B cell (primary cell): ENCODE data around the gene KIF26B. TPM values are rescaled to one million over a fixed set of nuclear protein-coding genes. Genes with fewer than 3 reads are reported as not detected.

Experiments
- ATAC-seq: fragments of 200-7000 bp; cut with Tn5 transposase; one replicate; pipeline ENCODE4 v1.10.0; 2021; ENCODE audit warnings: low read depth, mild to moderate bottlenecking, moderate number of reproducible peaks, moderate library complexity
- CTCF ChIA-PET: fragments of 350-600 bp; sonication (Branson Sonifier 250); formaldehyde crosslinking; loops from one replicate; lab custom pipeline; 2021; ENCODE audit warnings: antibody characterized with exemption, inconsistent platforms; lab: Charles Lee
- POLR2A ChIA-PET: fragments of 350-600 bp; sonication (Branson Sonifier 250); formaldehyde crosslinking; loops from one replicate; lab custom pipeline; 2021; ENCODE audit warnings: antibody characterized with exemption; lab: Charles Lee
- DNase-seq: peaks from one replicate; pipeline ENCODE4 v3.0.0; 2013
- H2AFZ ChIP-seq: 2 replicates; pipeline ENCODE4 v1.6.1; 2012; ENCODE audit warnings: mild to moderate bottlenecking, low read depth, low read length; ENCODE audit not compliant: insufficient read depth, poor library complexity, severe bottlenecking
- H3K27ac ChIP-seq, 2 donors: 1 replicate in 1 of 2; 2 replicates in 1 of 2; pipeline ENCODE4 v1.5.1; 2012 to 2013; ENCODE audit warnings: low read length in 2 of 2, mild to moderate bottlenecking in 2 of 2, moderate library complexity in 1 of 2
- H3K27me3 ChIP-seq, 4 experiments: fragments of 200-600 bp in 1 of 4; sonication (generic) in 1 of 4; replicated peaks in 1 of 4; 1 replicate in 2 of 4; 2 replicates in 2 of 4; pipeline versions ENCODE4 v1.6.1 to v1.7.0; 2013 to 2016; ENCODE audit warnings: low read length in 3 of 4, mild to moderate bottlenecking in 2 of 4, mixed read lengths in 1 of 4, moderate library complexity in 1 of 4; ENCODE audit not compliant: insufficient read depth in 4 of 4, control insufficient read depth in 3 of 4; ENCODE audit errors: control extremely low read depth in 1 of 4
- H3K36me3 ChIP-seq, 2 experiments: replicated peaks in 1 of 2; 1 replicate in 1 of 2; 2 replicates in 1 of 2; pipeline versions ENCODE4 v1.6.1 to v1.7.1; 2013; ENCODE audit warnings: low read length in 1 of 2; ENCODE audit not compliant: insufficient read depth in 2 of 2, control insufficient read depth in 1 of 2; ENCODE audit errors: control extremely low read depth in 1 of 2, extremely low read depth in 1 of 2
- H3K4me1 ChIP-seq, 2 donors: fragments of 200-600 bp in 1 of 2; sonication (generic) in 1 of 2; 1 replicate in 1 of 2; 2 replicates in 1 of 2; pipeline versions ENCODE4 v1.5.1 to v1.6.1; 2013 to 2017; ENCODE audit warnings: low read length in 2 of 2; ENCODE audit not compliant: control insufficient read depth in 2 of 2, insufficient read depth in 2 of 2
- H3K4me2 ChIP-seq: replicated peaks from 2 replicates; pipeline ENCODE3; 2012; ENCODE audit warnings: mild to moderate bottlenecking, low read depth, low read length; ENCODE audit not compliant: poor library complexity, severe bottlenecking
- H3K4me3 ChIP-seq, 5 experiments: fragments of 200-600 bp in 1 of 5; sonication (generic) in 1 of 5; 1 replicate in 3 of 5; 2 replicates in 2 of 5; pipeline versions ENCODE4 v1.5.1 to v1.7.0; 2011 to 2016; ENCODE audit warnings: low read length in 4 of 5, mild to moderate bottlenecking in 4 of 5, low read depth in 2 of 5, control low read depth in 1 of 5, moderate library complexity in 1 of 5; ENCODE audit not compliant: insufficient read depth in 1 of 5; ENCODE audit errors: control extremely low read depth in 1 of 5, extremely low read depth in 1 of 5
- H3K79me2 ChIP-seq: fragments of 200-600 bp; sonication (generic); one replicate; pipeline ENCODE4 v1.6.0; 2016; ENCODE audit warnings: low read length; ENCODE audit not compliant: control insufficient read depth, insufficient read depth
- H3K9ac ChIP-seq: fragments of 200-600 bp; sonication (generic); 2 replicates; pipeline ENCODE4 v1.6.1; 2017; ENCODE audit warnings: mild to moderate bottlenecking, low read length, moderate library complexity
- H3K9me3 ChIP-seq, 3 donors: one replicate each; pipeline versions ENCODE4 v1.6.1 to v1.7.1; 2013; ENCODE audit warnings: low read length in 2 of 3; ENCODE audit not compliant: control insufficient read depth in 2 of 3, insufficient read depth in 1 of 3; ENCODE audit errors: control extremely low read depth in 1 of 3
- H4K20me1 ChIP-seq: 2 replicates; pipeline ENCODE4 v1.6.0; 2012; ENCODE audit warnings: mild to moderate bottlenecking, low read length; ENCODE audit not compliant: insufficient read depth, control insufficient read depth, poor library complexity, severe bottlenecking
- H3K27ac Mint-ChIP-seq: one replicate; pipeline ENCODE4 v1.8.0; 2021; ENCODE audit warnings: mixed read lengths
- H3K27me3 Mint-ChIP-seq: one replicate; pipeline ENCODE4 v1.8.0; 2021; ENCODE audit warnings: mixed read lengths
- H3K4me1 Mint-ChIP-seq: one replicate; pipeline ENCODE4 v1.8.0; 2021; ENCODE audit warnings: mixed read lengths
- H3K4me3 Mint-ChIP-seq: one replicate; pipeline ENCODE4 v1.8.0; 2021; ENCODE audit warnings: mixed read lengths
- H3K9me3 Mint-ChIP-seq: one replicate; pipeline ENCODE4 v1.8.0; 2022; ENCODE audit warnings: mixed read lengths; ENCODE audit not compliant: insufficient read depth
- EZH2 ChIP-seq: IDR thresholded peaks from 2 replicates; pipeline ENCODE4 v1.6.1; 2012; ENCODE audit warnings: borderline replicate concordance, low read depth, mild to moderate bottlenecking, moderate library complexity, low read length; ENCODE audit not compliant: insufficient read depth, poor library complexity, severe bottlenecking
- WGBS: methylation state at CpG from one replicate; pipeline ENCODE4 v1.1.5; 2013; ENCODE audit warnings: missing lambda C conversion rate; ENCODE audit not compliant: insufficient coverage; 5-methylcytosine and 5-hydroxymethylcytosine counted together
- intact Hi-C: fragments of 100-400 bp; cut with micrococcal nuclease; formaldehyde crosslinking; loops from one replicate; pipeline ENCODE4 v1.10.0; 2022
- polyA plus RNA-seq: library from polyadenylated mRNA; depleted of rRNA; stranded (reverse); fragments of >200 nt; gene quantifications from 2 replicates; pipeline ENCODE4 v1.2.3, GENCODE V29; 2012
- total RNA-seq, 2 donors: library from RNA; stranded (reverse); fragments of 120-200 nt in 1 of 2; gene quantifications; 1 replicate in 1 of 2; 2 replicates in 1 of 2; pipeline versions ENCODE4 v1.2.3 to v1.2.4, GENCODE V29; 2013 to 2022
- TF ChIP-seq, protein P1 (sequence below): fragments of 200-600 bp; IDR thresholded peaks from one replicate; pipeline ENCODE4 v1.8.0; 2022; ENCODE audit warnings: antibody characterized with exemption, mild to moderate bottlenecking

The KIF26B gene
- total and polyA plus RNA-seq, 2 donors (not counting 1 experiment from before 2014, with no cell fraction given) = 0.62 TPM; not detected in 1

DNA sequence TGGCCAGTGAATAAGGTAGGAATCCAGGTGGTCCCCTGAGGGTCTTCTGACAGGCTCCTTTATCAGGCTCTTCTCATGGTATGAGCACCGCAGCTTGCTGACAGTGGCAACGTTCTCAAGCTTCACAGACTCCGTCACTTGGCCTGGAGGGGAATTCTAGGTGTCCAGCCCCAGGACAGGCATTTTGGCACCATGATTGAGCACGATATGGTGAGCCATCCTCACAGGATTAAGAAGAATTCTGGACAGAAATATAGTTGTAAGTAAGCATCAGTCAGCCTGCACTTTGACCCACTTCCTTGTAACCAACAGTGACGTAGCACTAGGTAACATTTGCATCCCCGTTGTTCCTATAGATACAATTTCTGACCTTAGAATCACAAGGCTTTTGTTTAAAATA lies 30.5 kb upstream of the KIF26B start:
- Histone ChIP-seq H3K79me2 (no peaks in the 10 kb centered on the region), H2AFZ (no peak overlapping the region), H3K27me3 (no peaks in the 10 kb centered on the region), H4K20me1 (no peaks in the 10 kb centered on the region), H3K9me3 (no peaks in the 10 kb centered on the region), H3K9ac (no peak overlapping the region), H3K4me3 (no peak overlapping the region), H3K36me3 (no peaks in the 10 kb centered on the region), H3K27ac (no peak overlapping the region), H3K4me2 (no peak overlapping the region), H3K4me1 (no peaks in the 10 kb centered on the region)
- intact Hi-C loops = no loop called here
- ChIA-PET CTCF (no interaction called here), POLR2A (no interaction called here)
- Mint-ChIP-seq H3K4me1 (no peaks in the 10 kb centered on the region), H3K4me3 (no peak overlapping the region), H3K27ac (no peak overlapping the region), H3K27me3 (peaks cover 19% of the 10 kb centered on the region), H3K9me3 (no peaks in the 10 kb centered on the region)
- WGBS = 100% methylated on average over 4 of the region's 6 CpGs
- TF ChIP-seq EZH2 = no peak
- TF ChIP-seq, protein P1, sequence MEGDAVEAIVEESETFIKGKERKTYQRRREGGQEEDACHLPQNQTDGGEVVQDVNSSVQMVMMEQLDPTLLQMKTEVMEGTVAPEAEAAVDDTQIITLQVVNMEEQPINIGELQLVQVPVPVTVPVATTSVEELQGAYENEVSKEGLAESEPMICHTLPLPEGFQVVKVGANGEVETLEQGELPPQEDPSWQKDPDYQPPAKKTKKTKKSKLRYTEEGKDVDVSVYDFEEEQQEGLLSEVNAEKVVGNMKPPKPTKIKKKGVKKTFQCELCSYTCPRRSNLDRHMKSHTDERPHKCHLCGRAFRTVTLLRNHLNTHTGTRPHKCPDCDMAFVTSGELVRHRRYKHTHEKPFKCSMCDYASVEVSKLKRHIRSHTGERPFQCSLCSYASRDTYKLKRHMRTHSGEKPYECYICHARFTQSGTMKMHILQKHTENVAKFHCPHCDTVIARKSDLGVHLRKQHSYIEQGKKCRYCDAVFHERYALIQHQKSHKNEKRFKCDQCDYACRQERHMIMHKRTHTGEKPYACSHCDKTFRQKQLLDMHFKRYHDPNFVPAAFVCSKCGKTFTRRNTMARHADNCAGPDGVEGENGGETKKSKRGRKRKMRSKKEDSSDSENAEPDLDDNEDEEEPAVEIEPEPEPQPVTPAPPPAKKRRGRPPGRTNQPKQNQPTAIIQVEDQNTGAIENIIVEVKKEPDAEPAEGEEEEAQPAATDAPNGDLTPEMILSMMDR = no peak
- DNase-seq (no peak), ATAC-seq (no peak)

DNA sequence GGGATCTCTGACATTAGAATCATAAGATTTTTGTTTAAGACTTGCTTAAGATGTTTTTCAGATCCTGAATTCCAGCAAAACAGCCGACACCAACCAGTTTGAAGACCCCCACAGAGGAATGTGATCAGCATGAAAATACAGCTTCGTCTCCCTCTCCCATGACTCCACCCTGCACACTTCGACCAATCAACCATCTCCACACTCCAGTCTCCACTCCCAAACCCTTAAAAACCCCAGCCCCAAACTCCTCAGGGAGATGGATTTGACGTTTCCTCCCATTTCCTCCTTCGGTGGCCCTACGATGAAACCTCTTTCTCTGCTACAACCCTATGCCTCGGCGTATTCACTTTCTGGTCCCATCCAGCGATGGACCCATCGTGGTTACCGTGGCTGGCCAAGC lies 30.1 kb upstream of the KIF26B start:
- H4K20me1 ChIP-seq = no peaks in the 10 kb centered on the region
- no peaks in the 10 kb centered on the region for H3K9me3 ChIP-seq
- no peak overlapping the region for H3K27ac ChIP-seq
- no peak overlapping the region for H2AFZ ChIP-seq
- POLR2A ChIA-PET = no interaction called here
- 95% methylated on average over 11 of the region's 11 CpGs for WGBS
- Mint-ChIP-seq H3K9me3 (no peaks in the 10 kb centered on the region), H3K27me3 (peaks cover 23% of the 10 kb centered on the region), H3K4me3 (no peak overlapping the region), H3K4me1 (no peaks in the 10 kb centered on the region), H3K27ac (no peak overlapping the region)
- H3K4me1 ChIP-seq = no peaks in the 10 kb centered on the region
- peaks cover 0 to 3% (median 0%) of the 10 kb centered on the region in 4 experiments for H3K27me3 ChIP-seq
- no peaks in the 10 kb centered on the region for H3K79me2 ChIP-seq
- intact Hi-C loops = no loop called here
- H3K4me3 ChIP-seq = no peak overlapping the region
- ATAC-seq (no peak), DNase-seq (no peak)
- no peak for TF ChIP-seq EZH2
- TF ChIP-seq, protein P1 = no peak
- no peak overlapping the region for H3K9ac ChIP-seq
- H3K36me3 ChIP-seq = no peaks in the 10 kb centered on the region
- CTCF ChIA-PET = no interaction called here
- H3K4me2 ChIP-seq = no peak overlapping the region
